Ishikawa (cell line): Measurements from ENCODE around the gene FOXO3.

Experiments
- CEBPB ChIP-seq: IDR thresholded peaks from 2 replicates; pipeline ENCODE4 v1.6.1; 2012
- CREB1 ChIP-seq: IDR thresholded peaks from 2 replicates; pipeline ENCODE4 v1.6.1; 2012; ENCODE audit warnings: low read depth
- EGR1 ChIP-seq: IDR thresholded peaks from 2 replicates; pipeline ENCODE4 v1.6.1; 2012
- EP300 ChIP-seq: IDR thresholded peaks from 2 replicates; pipeline ENCODE4 v1.6.1; 2012; ENCODE audit warnings: borderline replicate concordance
- FOXM1 ChIP-seq: IDR thresholded peaks from 2 replicates; pipeline ENCODE4 v1.6.1; 2012; ENCODE audit warnings: low read depth, borderline replicate concordance
- RAD21 ChIP-seq: IDR thresholded peaks from 2 replicates; pipeline ENCODE4 v1.6.1; 2012; ENCODE audit warnings: low read depth
- TAF1 ChIP-seq: IDR thresholded peaks from 2 replicates; pipeline ENCODE4 v1.6.1; 2012; ENCODE audit warnings: low read depth, mild to moderate bottlenecking
- TCF12 ChIP-seq: IDR thresholded peaks from 2 replicates; pipeline ENCODE4 v1.6.1; 2012; ENCODE audit warnings: low read depth
- TEAD4 ChIP-seq: IDR thresholded peaks from 2 replicates; pipeline ENCODE4 v1.6.1; 2012
- YY1 ChIP-seq: IDR thresholded peaks from 2 replicates; pipeline ENCODE4 v1.6.1; 2012; ENCODE audit warnings: low read depth
- ZBTB7A ChIP-seq: IDR thresholded peaks from 2 replicates; pipeline ENCODE4 v1.6.1; 2012; ENCODE audit warnings: low read depth
- TF ChIP-seq, protein P1 (sequence below): IDR thresholded peaks from 2 replicates; pipeline ENCODE4 v1.6.1; 2012
- TF ChIP-seq, protein P2 (sequence below): IDR thresholded peaks from 2 replicates; pipeline ENCODE4 v1.6.1; 2012; ENCODE audit warnings: low read depth, mild to moderate bottlenecking
- TF ChIP-seq, protein P3 (sequence below): IDR thresholded peaks from 2 replicates; pipeline ENCODE4 v1.6.1; 2012

DNA sequence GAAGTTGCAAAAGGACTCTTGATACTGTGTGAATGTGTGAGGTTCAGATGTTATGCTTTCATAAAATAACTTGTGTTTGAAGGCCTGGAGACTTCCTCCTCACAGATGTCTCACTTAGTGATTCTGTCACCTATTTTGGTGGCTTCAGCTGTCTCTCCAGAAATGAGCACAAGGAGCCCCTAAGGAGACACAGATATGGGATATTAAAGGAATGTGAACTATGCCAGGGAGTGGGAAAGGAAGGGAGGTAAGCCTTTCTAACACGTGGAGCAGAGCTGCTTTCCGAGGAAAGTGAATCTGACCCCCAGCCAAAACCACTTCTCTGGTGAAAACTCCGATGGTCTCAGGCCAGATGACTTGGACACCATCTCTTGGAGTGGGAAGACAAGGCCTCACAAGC lies 10.5 kb upstream of the FOXO3 start:
- TF ChIP-seq, protein P1, sequence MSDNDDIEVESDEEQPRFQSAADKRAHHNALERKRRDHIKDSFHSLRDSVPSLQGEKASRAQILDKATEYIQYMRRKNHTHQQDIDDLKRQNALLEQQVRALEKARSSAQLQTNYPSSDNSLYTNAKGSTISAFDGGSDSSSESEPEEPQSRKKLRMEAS = no peak
- TF ChIP-seq TCF12 (no peak), EGR1 (no peak), RAD21 (no peak), TAF1 (no peak), FOXM1 (no peak), CEBPB (no peak), EP300 (no peak), ZBTB7A (no peak), YY1 (no peak), CREB1 (no peak), TEAD4 (no peak)
- TF ChIP-seq, protein P2, sequence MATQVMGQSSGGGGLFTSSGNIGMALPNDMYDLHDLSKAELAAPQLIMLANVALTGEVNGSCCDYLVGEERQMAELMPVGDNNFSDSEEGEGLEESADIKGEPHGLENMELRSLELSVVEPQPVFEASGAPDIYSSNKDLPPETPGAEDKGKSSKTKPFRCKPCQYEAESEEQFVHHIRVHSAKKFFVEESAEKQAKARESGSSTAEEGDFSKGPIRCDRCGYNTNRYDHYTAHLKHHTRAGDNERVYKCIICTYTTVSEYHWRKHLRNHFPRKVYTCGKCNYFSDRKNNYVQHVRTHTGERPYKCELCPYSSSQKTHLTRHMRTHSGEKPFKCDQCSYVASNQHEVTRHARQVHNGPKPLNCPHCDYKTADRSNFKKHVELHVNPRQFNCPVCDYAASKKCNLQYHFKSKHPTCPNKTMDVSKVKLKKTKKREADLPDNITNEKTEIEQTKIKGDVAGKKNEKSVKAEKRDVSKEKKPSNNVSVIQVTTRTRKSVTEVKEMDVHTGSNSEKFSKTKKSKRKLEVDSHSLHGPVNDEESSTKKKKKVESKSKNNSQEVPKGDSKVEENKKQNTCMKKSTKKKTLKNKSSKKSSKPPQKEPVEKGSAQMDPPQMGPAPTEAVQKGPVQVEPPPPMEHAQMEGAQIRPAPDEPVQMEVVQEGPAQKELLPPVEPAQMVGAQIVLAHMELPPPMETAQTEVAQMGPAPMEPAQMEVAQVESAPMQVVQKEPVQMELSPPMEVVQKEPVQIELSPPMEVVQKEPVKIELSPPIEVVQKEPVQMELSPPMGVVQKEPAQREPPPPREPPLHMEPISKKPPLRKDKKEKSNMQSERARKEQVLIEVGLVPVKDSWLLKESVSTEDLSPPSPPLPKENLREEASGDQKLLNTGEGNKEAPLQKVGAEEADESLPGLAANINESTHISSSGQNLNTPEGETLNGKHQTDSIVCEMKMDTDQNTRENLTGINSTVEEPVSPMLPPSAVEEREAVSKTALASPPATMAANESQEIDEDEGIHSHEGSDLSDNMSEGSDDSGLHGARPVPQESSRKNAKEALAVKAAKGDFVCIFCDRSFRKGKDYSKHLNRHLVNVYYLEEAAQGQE = no peak
- TF ChIP-seq, protein P3, sequence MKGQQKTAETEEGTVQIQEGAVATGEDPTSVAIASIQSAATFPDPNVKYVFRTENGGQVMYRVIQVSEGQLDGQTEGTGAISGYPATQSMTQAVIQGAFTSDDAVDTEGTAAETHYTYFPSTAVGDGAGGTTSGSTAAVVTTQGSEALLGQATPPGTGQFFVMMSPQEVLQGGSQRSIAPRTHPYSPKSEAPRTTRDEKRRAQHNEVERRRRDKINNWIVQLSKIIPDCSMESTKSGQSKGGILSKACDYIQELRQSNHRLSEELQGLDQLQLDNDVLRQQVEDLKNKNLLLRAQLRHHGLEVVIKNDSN = no peak
